ENCODE results near the gene NLRP3.
"Not testable (repeated sequence)": the region's sequence is repeated elsewhere in the genome, so short reads cannot be mapped to it uniquely, and the experiment has no call there.

Gene NLRP3

DNA sequence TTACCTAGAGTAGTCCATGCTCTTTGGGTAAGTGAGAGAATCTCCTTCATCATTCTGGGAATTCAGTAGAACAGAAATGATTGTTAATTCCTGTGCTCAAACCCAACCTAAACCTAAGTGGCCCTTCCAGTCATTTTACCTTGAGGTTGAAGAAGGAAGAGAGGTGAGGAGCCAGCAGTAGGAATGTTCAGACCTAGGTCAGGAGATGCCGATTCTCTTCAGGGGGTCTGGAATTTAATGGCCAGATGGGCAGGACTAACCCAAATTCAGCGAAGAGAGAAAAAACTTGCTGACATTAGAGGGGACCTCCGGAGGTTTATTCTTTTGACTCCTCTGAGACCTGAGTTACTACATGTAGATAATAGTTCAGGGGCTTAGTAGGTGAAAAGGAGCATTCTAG is 58.4 kb downstream of the NLRP3 start:
- no peak for DNase-seq

DNA sequence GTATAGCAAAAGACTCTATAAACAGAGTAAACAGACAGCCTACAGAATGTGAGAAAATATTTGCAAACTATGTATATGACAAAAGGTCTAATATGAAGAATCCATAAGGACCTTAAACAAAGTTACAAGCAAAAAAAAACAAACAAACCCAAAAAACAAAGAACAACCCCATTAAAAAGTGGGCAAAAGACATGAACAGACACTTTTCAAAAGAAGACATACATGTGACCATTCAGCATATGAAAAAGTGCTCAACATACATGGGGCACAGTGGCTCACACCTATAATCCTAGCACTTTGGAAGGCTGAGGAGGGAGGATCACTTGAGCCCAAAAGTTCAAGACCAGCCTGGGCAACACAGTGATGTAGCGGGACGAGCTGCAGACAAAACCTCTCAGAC is 59.8 kb downstream of the NLRP3 start:
- no peak for DNase-seq

DNA sequence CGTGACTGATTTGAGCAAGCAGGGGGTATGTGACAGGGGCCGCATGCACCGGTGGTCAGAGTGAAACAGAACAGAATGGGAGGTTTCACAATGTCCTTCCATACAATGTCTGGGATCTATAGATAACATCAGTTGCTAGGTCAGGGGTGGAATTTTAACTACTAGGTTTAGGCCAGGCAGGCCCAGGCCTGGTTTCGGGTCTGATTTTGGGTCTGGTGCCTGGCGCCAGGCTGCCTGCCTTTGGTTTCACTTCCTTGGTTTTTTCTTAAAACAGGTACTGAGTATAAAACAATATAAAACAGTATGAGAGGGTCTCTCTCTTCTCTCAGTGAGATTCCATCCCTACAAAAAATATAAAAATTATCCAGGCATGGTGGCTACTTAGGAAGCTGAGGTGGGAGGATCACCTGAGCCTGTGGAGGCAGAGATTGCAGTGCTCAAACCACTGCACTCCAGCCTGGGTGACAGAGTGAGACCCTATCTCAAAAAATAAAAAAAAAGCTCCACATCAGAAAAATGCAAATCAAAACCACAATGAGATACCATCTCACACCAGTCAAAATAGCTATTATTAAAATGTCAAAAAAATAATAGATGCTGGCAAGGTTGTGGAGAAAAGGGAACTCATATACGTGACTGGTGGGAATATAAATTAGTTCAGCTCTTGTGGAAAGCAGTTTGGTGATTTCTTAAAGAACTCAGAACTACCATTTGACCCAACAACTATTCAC is 60.5 kb downstream of the NLRP3 start:
- not testable (repeated sequence) for DNase-seq

DNA sequence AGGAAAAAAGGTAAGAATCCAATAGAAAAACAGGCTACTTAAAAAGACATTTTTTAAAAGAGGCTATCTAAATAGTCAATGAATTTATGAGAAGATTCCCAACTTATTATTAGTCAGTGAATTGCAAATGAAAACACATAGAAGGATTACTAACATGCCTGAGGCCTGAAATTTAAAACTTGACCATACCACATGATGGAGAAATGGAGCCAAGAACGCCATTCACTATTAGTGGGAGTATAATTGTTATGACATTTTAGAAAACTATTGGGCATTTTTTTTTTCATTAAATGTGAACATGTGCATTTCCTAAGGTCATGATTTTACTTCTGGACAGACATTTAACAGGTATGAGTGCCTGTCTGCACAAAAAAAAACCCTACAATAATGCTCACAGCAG is 66.8 kb downstream of the NLRP3 start:
- DNase-seq = no peak

DNA sequence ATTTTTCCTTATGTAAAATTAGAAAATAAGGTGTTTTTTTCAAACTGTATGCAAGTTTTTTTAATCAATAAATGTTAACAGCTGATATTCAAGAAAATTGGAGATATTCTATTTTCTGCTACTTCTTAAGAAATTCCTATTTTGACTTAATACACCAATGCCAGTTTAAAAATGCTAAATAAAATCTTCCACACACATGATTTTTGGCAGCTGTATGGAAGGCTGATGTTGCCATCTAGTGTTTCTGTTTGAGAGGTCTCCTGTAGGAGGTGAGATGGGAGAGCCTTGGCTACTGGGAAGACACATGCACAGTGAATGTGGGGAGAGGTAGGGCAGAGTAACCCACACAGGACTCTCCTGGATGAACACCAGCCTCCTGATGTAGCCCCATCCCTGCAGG is 71.1 kb downstream of the NLRP3 start:
- peak; percentile 34 for DNase-seq

DNA sequence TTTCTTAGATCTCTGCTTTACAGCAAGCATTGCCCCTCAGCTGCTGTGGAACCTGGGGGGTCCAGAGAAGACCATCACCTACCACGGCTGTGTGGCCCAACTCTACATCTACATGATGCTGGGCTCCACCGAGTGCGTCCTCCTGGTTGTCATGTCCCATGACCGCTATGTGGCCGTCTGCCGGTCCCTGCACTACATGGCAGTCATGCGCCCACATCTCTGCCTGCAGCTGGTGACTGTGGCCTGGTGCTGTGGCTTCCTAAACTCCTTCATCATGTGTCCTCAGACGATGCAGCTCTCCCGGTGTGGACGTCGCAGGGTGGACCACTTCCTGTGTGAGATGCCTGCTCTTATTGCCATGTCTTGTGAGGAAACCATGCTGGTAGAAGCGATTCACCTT is 75.4 kb downstream of the NLRP3 start:
- DNase-seq = no peak

DNA sequence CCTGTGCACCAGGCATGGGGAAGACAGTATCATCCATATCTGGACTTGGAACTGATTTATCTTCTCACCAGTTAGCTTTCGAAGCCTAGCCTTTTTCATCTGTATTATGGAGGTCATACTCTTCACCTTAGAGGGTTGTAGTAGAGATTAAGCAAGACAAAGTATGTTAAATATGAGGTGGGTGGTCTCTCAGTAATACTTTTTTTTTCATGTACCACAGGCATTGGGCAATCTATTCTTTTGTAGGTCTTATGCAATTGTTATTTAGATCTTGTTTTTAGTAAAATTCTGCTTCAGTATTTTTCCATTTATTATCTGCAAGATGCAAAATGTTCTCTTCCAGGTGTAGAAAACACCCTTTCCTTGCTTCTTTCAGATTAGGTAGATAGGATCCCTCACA is 77.1 kb downstream of the NLRP3 start:
- DNase-seq = no peak

DNA sequence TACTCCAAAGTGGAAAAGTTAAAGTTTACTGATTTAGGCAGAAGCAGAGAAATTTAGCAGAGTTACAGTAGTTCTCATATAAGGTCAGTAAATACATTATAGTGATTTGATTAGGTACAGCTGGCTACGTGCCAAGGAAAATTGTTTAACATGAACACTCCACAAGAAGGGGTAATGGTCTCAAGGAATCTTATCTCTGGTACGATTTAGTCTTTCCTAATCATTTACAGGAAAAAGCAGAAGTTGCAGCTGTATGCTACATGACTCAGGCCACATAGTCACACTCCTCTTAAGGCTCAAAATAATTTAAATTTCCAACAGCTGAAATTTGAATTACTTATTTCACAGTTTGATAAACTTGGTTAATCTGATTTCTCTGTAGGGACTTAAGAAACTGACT is 78.8 kb downstream of the NLRP3 start:
- no peak for DNase-seq

DNA sequence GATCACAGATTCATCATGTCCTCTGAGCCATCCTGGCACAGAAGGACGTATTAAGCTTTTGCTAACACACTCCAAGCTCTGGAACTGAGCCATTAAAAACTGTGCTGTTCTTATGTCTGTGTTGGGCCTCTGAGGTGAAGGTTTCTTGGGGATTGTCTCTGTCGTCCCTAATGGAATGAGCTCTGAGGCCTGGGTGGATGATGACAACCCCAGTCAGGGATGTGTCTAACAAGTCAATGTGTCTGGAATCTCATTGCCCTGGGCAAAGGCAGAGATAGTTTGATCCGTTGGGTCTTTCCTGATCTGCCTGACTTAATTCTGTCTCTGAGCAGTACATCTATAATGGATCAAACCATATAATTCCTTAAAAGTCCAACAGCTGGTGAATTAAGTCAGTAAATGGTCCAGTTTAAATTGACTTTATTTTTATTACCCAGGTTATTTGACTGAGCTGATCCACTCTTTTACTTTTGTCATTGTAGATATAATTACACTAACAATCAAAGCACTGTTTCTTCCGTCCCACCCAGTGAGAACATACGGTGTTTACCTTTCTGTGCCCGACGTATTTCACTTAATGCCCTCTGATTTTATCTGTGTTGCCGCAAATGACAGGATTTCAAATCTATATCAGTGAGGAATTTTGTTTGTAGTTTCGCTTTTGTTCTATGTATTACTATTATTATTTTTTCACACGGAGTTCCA is 80.8 kb downstream of the NLRP3 start:
- no peak for DNase-seq
